ENCODE results near the gene RGS9. TPM values are rescaled to one million over a fixed set of nuclear protein-coding genes. Genes with fewer than 3 reads are reported as not detected.

The RGS9 gene
- total RNA-seq, 2 donors from 2014 or later = 4.3 to 4.4 TPM

DNA sequence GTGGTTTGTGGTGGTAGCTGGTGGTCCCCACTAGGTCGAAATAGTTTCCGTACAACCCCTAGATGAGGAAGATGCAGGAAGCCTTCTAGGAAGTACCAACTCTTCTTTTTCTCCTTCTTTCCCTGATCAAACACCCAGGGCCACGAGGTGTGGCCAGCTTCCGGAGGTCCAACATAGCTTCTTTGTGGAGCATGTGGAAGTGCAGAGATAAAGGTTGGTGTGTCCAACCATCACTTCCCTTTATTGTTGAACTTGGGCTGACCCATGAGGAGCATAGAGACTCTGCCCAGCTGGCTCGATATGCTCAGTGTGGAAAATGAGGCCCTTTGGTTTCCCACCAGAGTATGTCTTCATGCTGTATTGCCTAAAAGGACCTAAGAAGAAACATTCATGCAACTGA is 6.3 kb upstream of the RGS9 start:
- intact Hi-C loops (cut with DNase I) = no loop called here
- H3K36me3 ChIP-seq (replicated peaks in 1 of 2; ENCODE audit: insufficient read depth in 1 of 2, low read depth in 2 of 2) = no peaks in the 10 kb centered on the region
- no peaks in the 10 kb centered on the region for H3K4me1 ChIP-seq
- 51 to 56% methylated on average over 5 of the region's 5 CpGs for WGBS, 2 donors
- no peak overlapping the region for H3K27ac ChIP-seq
- H3K27me3 ChIP-seq = no peaks in the 10 kb centered on the region
- ATAC-seq (no peak), DNase-seq (no peak)
- no peak overlapping the region for H3K4me3 ChIP-seq
- no peak for TF ChIP-seq POLR2A (IDR thresholded peaks at IDR 0.05)
- TF ChIP-seq, protein P1, sequence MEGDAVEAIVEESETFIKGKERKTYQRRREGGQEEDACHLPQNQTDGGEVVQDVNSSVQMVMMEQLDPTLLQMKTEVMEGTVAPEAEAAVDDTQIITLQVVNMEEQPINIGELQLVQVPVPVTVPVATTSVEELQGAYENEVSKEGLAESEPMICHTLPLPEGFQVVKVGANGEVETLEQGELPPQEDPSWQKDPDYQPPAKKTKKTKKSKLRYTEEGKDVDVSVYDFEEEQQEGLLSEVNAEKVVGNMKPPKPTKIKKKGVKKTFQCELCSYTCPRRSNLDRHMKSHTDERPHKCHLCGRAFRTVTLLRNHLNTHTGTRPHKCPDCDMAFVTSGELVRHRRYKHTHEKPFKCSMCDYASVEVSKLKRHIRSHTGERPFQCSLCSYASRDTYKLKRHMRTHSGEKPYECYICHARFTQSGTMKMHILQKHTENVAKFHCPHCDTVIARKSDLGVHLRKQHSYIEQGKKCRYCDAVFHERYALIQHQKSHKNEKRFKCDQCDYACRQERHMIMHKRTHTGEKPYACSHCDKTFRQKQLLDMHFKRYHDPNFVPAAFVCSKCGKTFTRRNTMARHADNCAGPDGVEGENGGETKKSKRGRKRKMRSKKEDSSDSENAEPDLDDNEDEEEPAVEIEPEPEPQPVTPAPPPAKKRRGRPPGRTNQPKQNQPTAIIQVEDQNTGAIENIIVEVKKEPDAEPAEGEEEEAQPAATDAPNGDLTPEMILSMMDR (IDR thresholded peaks at IDR 0.05) = no peak
- H3K9me3 ChIP-seq = no peaks in the 10 kb centered on the region

DNA sequence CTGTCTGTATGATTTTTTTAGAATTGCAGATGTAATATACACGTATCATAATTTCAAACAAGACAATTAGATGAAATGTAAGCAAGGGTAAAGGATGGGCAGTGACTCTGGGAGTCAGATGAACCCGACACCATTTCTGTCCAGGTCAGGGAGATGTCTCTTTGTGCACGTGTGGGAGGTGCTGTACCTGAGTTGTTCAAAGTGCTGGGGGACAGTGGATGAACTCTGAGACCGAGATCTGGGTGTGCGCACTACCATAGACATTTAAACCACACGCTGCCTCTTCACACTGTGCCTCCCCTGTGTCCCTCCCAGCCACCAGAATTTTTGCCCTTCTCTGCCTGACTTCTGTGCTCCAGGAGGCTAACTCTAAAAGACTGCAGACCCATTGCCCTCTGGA is 5.9 kb upstream of the RGS9 start:
- intact Hi-C loops (cut with DNase I) = no loop called here
- WGBS, 2 donors = 50 to 58% methylated on average over 6 of the region's 6 CpGs

DNA sequence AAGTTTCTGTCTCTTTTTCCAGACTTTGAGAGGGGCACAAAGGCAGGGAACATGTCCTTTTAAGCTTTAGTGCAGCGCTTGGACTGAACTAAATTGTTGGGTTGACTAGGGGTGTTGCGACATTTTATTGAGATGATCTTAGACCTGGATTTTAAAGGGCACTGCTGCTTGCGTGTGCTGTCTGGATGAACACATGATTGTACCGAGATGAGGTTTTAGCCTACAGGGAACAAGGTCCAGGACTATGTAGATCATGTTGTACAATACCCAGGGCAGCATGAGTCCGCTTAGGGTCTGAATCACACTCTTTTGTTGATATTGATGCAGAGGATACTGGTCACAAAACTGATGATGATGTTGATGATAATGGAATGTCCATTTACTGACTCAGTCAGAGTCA is 5.2 kb upstream of the RGS9 start:
- Histone ChIP-seq H3K9me3 (no peaks in the 10 kb centered on the region), H3K36me3 (replicated peaks in 1 of 2; ENCODE audit: insufficient read depth in 1 of 2, low read depth in 2 of 2) (no peaks in the 10 kb centered on the region), H3K27ac (no peak overlapping the region), H3K4me3 (no peak overlapping the region), H3K4me1 (no peaks in the 10 kb centered on the region), H3K27me3 (no peaks in the 10 kb centered on the region)
- intact Hi-C loops (cut with DNase I) = no loop called here
- ATAC-seq = no peak
- TF ChIP-seq POLR2A (IDR thresholded peaks at IDR 0.05) = no peak
- TF ChIP-seq, protein P1 (IDR thresholded peaks at IDR 0.05) = no peak
- 73 to 84% methylated on average over 5 of the region's 5 CpGs for WGBS, 2 donors
- DNase-seq = no peak

More for the DNA sequence above, 5.9 kb upstream of the RGS9 start:
- Histone ChIP-seq H3K36me3 (replicated peaks in 1 of 2; ENCODE audit: insufficient read depth in 1 of 2, low read depth in 2 of 2) (no peaks in the 10 kb centered on the region), H3K4me3 (no peak overlapping the region), H3K4me1 (no peaks in the 10 kb centered on the region), H3K27me3 (no peaks in the 10 kb centered on the region), H3K9me3 (no peaks in the 10 kb centered on the region), H3K27ac (no peak overlapping the region)
- no peak for ATAC-seq
- no peak for DNase-seq
- TF ChIP-seq POLR2A (IDR thresholded peaks at IDR 0.05) = no peak
- TF ChIP-seq, protein P1 (IDR thresholded peaks at IDR 0.05) = no peak

DNA sequence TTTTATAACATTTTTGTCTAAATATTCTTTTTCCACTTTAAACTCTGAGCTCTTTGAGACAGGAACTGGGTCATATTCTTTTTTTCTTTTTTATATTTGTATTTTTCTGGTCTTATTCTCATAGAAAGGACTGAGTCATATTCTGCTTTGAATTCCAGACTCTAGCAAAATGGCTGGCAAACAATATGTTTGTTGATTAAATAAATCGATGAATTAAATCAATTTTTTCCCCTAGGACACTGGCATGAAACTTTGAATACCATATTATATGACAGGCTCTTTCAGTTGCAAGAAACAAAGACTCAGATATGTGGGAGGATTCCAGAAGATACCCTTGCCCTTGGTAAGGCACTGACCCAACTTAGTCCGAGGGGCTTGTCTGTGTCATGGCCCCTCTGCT is 3.1 kb upstream of the RGS9 start:
- ATAC-seq = no peak
- 28 to 48% methylated on average over 2 of the region's 2 CpGs for WGBS, 2 donors
- DNase-seq = no peak
- intact Hi-C loops (cut with DNase I) = no loop called here
- Histone ChIP-seq H3K27ac (no peak overlapping the region), H3K27me3 (no peaks in the 10 kb centered on the region), H3K9me3 (no peaks in the 10 kb centered on the region), H3K36me3 (replicated peaks in 1 of 2; ENCODE audit: insufficient read depth in 1 of 2, low read depth in 2 of 2) (no peaks in the 10 kb centered on the region), H3K4me1 (peaks cover 9% of the 10 kb centered on the region), H3K4me3 (no peak overlapping the region)
- no peak for TF ChIP-seq POLR2A (IDR thresholded peaks at IDR 0.05)
- TF ChIP-seq, protein P1 (IDR thresholded peaks at IDR 0.05) = no peak

DNA sequence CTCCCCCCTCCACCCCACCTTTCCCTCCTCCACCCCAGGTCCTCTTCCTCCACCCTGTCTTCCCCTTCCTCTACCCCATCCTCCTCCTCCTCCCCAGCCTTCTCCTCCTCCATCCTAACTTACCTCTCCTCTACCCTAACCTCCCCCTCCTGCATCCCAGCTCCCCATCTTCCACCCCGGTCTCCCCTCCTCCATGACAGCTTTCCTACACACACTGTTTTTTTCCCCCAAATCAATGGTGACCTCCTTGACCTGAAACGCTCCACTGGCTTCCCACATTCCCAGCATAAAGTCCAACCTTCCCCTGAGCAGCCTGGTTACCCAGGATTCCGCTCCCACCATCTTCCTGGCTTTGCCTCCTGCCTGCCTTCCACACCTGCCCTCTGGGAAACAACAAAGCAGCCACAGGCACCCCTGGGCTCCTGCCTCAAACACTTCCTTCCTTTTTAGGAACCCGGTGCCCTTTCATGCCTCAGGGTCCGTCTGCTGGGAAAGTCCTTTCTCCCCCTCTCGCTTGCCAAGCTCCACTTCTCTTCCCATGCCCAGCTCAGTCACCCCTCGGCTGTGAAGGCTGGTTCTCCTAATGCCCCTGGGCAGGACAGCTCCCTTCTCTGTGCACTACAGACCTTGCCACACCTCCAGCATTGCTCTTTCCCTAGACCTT is 2.1 kb downstream of the RGS9 start:
- Histone ChIP-seq H3K27ac (no peak overlapping the region), H3K4me1 (peaks cover 9% of the 10 kb centered on the region), H3K36me3 (replicated peaks in 1 of 2; ENCODE audit: insufficient read depth in 1 of 2, low read depth in 2 of 2) (no peaks in the 10 kb centered on the region), H3K27me3 (no peaks in the 10 kb centered on the region), H3K9me3 (no peaks in the 10 kb centered on the region), H3K4me3 (no peak overlapping the region)
- DNase-seq = no peak
- intact Hi-C loops (cut with DNase I) = no loop called here
- ATAC-seq = no peak
- WGBS, 2 donors = 39 to 53% methylated on average over 7 of the region's 7 CpGs
- no peak for TF ChIP-seq POLR2A (IDR thresholded peaks at IDR 0.05)
- TF ChIP-seq, protein P1 (IDR thresholded peaks at IDR 0.05) = no peak

Data from body of pancreas (tissue), 4 donors.